ENCODE data around the gene WDR82.
A peak's percentile ranks its signal among the peaks of the same experiment; 100 is the strongest.

The WDR82 gene

GRCh38 chr3:52253314-52254304 is 24.8 kb downstream of the WDR82 start:
- Histone ChIP-seq H3K79me2 (ENCODE audit: control insufficient read depth, low read length) (peaks cover 30% of the 10 kb centered on the region), H3F3A (ENCODE audit: control insufficient read depth, insufficient read depth) (peaks cover 25% of the 10 kb centered on the region), H3K27me3 (ENCODE audit: control insufficient read depth, low read length) (no peaks in the 10 kb centered on the region), H3K4me3 (ENCODE audit: low read length) (peak overlapping the region; percentile 44), H3K4me1 (ENCODE audit: control insufficient read depth, low read length) (peaks cover 46% of the 10 kb centered on the region), H3K27ac (ENCODE audit: low read depth, low read length) (peak overlapping the region; percentile 52), H3K4me2 (ENCODE audit: low read length) (peak overlapping the region; percentile 57), H3K9me2 (replicated peaks; ENCODE audit: control insufficient read depth, low read length) (no peaks in the 10 kb centered on the region), H4K20me1 (ENCODE audit: control insufficient read depth, insufficient read depth, low read depth, low read length) (peaks cover 18% of the 10 kb centered on the region; the same call in 1 of the 2 replicates), H3K9me3 (ENCODE audit: control insufficient read depth, insufficient read depth, low read length) (no peaks in the 10 kb centered on the region), H3K36me3 (ENCODE audit: control insufficient read depth, low read length) (peaks cover 94% of the 10 kb centered on the region)
- TF ChIP-seq EZH2phosphoT487 (IDR thresholded peaks at IDR 0.05; ENCODE audit: borderline replicate concordance, low read length) (no peak), CTCF (IDR thresholded peaks at IDR 0.05; ENCODE audit: low read depth, low read length, poor library complexity, severe bottlenecking) (no peak)

DNA sequence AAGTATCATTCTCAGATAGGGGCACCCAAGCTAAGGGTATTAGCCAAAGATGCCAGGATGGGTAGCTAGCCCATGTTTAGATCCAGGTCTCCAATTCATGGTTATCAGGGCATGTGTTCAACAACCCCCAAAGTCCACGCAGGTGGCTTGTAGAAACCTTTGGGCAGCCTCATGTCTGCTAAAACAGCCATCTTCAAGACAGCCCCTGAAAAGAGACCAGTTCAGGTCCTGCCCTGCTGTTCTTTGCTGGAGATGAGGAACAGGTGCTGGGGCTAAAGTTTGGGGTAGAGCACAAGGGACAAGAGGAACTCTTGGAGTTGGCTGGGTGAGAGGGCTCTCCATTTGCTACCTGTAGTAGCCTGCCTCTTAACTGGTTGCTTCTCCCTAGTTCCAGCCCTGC is 28.3 kb downstream of the WDR82 start:
- Histone ChIP-seq H3K27me3 (ENCODE audit: control insufficient read depth, low read length) (peaks cover 12% of the 10 kb centered on the region), H3K4me2 (ENCODE audit: low read length) (no peak overlapping the region), H4K20me1 (ENCODE audit: control insufficient read depth, insufficient read depth, low read depth, low read length) (0 out of 2 replicates have a peak, but pooled peaks cover 7% of the 10 kb centered on the region), H3K27ac (ENCODE audit: low read depth, low read length) (no peak overlapping the region), H3F3A (ENCODE audit: control insufficient read depth, insufficient read depth) (peaks cover 14% of the 10 kb centered on the region), H3K79me2 (ENCODE audit: control insufficient read depth, low read length) (peaks cover 8% of the 10 kb centered on the region), H3K9me3 (ENCODE audit: control insufficient read depth, insufficient read depth, low read length) (no peaks in the 10 kb centered on the region), H3K4me1 (ENCODE audit: control insufficient read depth, low read length) (peaks cover 34% of the 10 kb centered on the region), H3K36me3 (ENCODE audit: control insufficient read depth, low read length) (peaks cover 59% of the 10 kb centered on the region), H3K9me2 (replicated peaks; ENCODE audit: control insufficient read depth, low read length) (no peaks in the 10 kb centered on the region), H3K4me3 (ENCODE audit: low read length) (no peak overlapping the region)
- TF ChIP-seq EZH2phosphoT487 (IDR thresholded peaks at IDR 0.05; ENCODE audit: borderline replicate concordance, low read length), result no peak
- TF ChIP-seq CTCF (IDR thresholded peaks at IDR 0.05; ENCODE audit: low read depth, low read length, poor library complexity, severe bottlenecking), result no peak

DNA sequence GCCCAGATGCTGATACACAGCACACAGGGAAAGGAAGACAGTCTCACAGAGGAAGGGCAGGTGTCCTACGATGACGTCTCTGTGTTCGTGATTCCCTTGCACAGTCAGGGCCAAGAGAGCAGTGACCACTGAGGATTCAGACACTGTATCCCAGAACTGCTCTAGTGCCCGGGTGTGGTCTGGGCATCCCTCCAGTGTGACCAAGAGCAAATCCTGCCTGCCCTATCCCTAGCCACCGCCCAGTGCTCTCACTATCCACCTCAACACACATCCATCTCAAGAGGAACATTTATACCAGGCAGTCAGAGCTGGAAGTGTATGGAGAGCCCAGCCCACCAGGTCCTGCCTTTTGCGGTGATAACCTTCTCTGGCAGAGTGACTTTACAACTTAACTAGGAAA is 28.8 kb downstream of the WDR82 start:
- TF ChIP-seq EZH2phosphoT487 (IDR thresholded peaks at IDR 0.05; ENCODE audit: borderline replicate concordance, low read length) (no peak), CTCF (IDR thresholded peaks at IDR 0.05; ENCODE audit: low read depth, low read length, poor library complexity, severe bottlenecking) (no peak)
- H3K9me2 ChIP-seq (replicated peaks; ENCODE audit: control insufficient read depth, low read length), result no peaks in the 10 kb centered on the region
- no peaks in the 10 kb centered on the region for H3K9me3 ChIP-seq (ENCODE audit: control insufficient read depth, insufficient read depth, low read length)
- no peak overlapping the region for H3K4me2 ChIP-seq (ENCODE audit: low read length)
- H3K79me2 ChIP-seq (ENCODE audit: control insufficient read depth, low read length), result peaks cover 8% of the 10 kb centered on the region
- H3K4me3 ChIP-seq (ENCODE audit: low read length), result no peak overlapping the region
- H3K36me3 ChIP-seq (ENCODE audit: control insufficient read depth, low read length), result peaks cover 57% of the 10 kb centered on the region
- H3F3A ChIP-seq (ENCODE audit: control insufficient read depth, insufficient read depth), result peaks cover 17% of the 10 kb centered on the region
- 0 out of 2 replicates have a peak, but pooled peaks cover 7% of the 10 kb centered on the region for H4K20me1 ChIP-seq (ENCODE audit: control insufficient read depth, insufficient read depth, low read depth, low read length)
- H3K27ac ChIP-seq (ENCODE audit: low read depth, low read length), result no peak overlapping the region
- peaks cover 35% of the 10 kb centered on the region for H3K4me1 ChIP-seq (ENCODE audit: control insufficient read depth, low read length)
- peaks cover 16% of the 10 kb centered on the region for H3K27me3 ChIP-seq (ENCODE audit: control insufficient read depth, low read length)
